Measurements from ENCODE around the gene C16orf74.

DNA sequence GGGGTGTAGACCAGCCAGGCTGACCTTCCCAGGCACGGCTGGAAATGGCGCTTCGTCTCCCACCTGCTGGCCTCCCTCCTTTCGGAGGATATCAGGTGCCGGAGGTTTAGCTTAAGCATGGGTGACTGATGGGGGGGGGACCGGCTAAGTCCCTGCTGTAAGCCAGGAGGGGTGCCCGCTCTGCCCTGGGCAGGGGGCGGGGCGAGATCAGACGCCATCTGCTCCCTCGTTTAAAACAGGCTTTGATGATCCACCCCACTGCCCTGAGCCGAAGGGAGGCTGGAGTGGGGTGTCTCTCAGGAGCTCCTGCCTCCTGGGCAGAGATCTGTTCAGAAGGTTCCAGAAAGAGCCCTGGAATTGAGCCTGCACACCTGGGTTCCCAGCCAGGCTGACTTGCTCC lies 26.0 kb downstream of the C16orf74 start:
- TF ChIP-seq EZH2 (IDR thresholded peaks at IDR 0.05; ENCODE audit: insufficient read depth, poor library complexity, severe bottlenecking) (no peak), EZH2phosphoT487 (IDR thresholded peaks at IDR 0.05; ENCODE audit: insufficient read depth, low read depth) (no peak)

Measured in GM23248 (cell line).